ENCODE measurements around the gene SEC61A1. TPM values are rescaled to one million over a fixed set of nuclear protein-coding genes. Genes with fewer than 3 reads are reported as not detected.

SEC61A1 gene
- total RNA-seq, 1 experiment from 2014 or later: 246 TPM

GRCh38 chr3:128113817-128114794 lies 61.9 kb downstream of the SEC61A1 start:
- in situ Hi-C loops (cut with HindIII; ENCODE audit: low pct_unique_long_range_greater_than_20kb, low sequenced_read_pairs) (no loop called here), intact Hi-C loops (cut with micrococcal nuclease; ENCODE audit: unreplicated experiment) (no loop called here)
- Histone ChIP-seq H3K4me3 (ENCODE audit: low read depth in 2 of 2, low read length in 2 of 2) (no peak overlapping the region), H3K9me3 (ENCODE audit: control insufficient read depth, insufficient read depth, low read depth, low read length) (no peaks in the 10 kb centered on the region), H3K27me3 (ENCODE audit: control insufficient read depth, insufficient read depth, low read length) (no peaks in the 10 kb centered on the region), H3K27ac (ENCODE audit: low read length) (no peak overlapping the region), H3K4me1 (ENCODE audit: control insufficient read depth, insufficient read depth, low read length) (no peaks in the 10 kb centered on the region), H3K36me3 (ENCODE audit: control insufficient read depth, insufficient read depth, low read length) (peaks cover 46% of the 10 kb centered on the region)
- POLR2A ChIA-PET: no interaction called here
- CTCF ChIA-PET: no interaction called here
- ATAC-seq (no peak), DNase-seq (ENCODE audit: low read depth, low spot score) (no peak)
- no TSS peak for BruUV-seq (replicated peaks)
- no peak for TF ChIP-seq TCF7L2 (IDR thresholded peaks at IDR 0.05; ENCODE audit: low read depth, low read length)
- no peak for TF ChIP-seq POLR2AphosphoS5 (IDR thresholded peaks at IDR 0.05; ENCODE audit: low read depth, low read length)
- TF ChIP-seq CTCF (IDR thresholded peaks at IDR 0.05): no peak
- no peak for TF ChIP-seq SIN3A (IDR thresholded peaks at IDR 0.05; ENCODE audit: borderline replicate concordance, insufficient read depth, low read depth, low read length)
- TF ChIP-seq REST (IDR thresholded peaks at IDR 0.05; ENCODE audit: insufficient read depth in 1 of 2, low read depth in 2 of 2, low read length in 1 of 2): no peak

Other genes starting within 250 kb of the SEC61A1 start
- 2.1 TPM for gene MGLL, start 229.9 kb upstream of the SEC61A1 start, total RNA-seq (2021; ENCODE audit: unreplicated experiment)
- gene KBTBD12, start 137.2 kb upstream of the SEC61A1 start, total RNA-seq (2021; ENCODE audit: unreplicated experiment): 0.28 TPM
- gene RUVBL1, start 71.4 kb downstream of the SEC61A1 start, total RNA-seq (2021; ENCODE audit: unreplicated experiment): 122 TPM
- gene EEFSEC, start 101.0 kb downstream of the SEC61A1 start, total RNA-seq (2021; ENCODE audit: unreplicated experiment): 15.4 TPM